Smooth muscle cell (in vitro differentiated cells): ENCODE data around the gene ZDHHC12. TPM values are rescaled to one million over a fixed set of nuclear protein-coding genes. Genes with fewer than 3 reads are reported as not detected.

Source experiments
- DNase-seq: peaks from one replicate; lab custom pipeline; 2025; ENCODE audit not compliant: unreplicated experiment; lab: John Stamatoyannopoulos, UW
- H2AFZ ChIP-seq: fragments of 200-600 bp; sonication (generic); 2 replicates; pipeline ENCODE4 v1.6.0; 2016; ENCODE audit warnings: antibody characterized with exemption, low read depth, mild to moderate bottlenecking
- H3F3A ChIP-seq: fragments of 200-600 bp; sonication (generic); 2 replicates; pipeline ENCODE4 v1.6.0; 2017; ENCODE audit warnings: antibody characterized with exemption, low read depth
- H3K27ac ChIP-seq: fragments of 200-600 bp; sonication (generic); 2 replicates; pipeline ENCODE4 v1.5.1; 2016; ENCODE audit warnings: low read depth, mild to moderate bottlenecking
- H3K27me3 ChIP-seq: fragments of 200-600 bp; sonication (generic); 2 replicates; pipeline ENCODE4 v1.6.1; 2016; ENCODE audit warnings: low read depth, mild to moderate bottlenecking
- H3K36me3 ChIP-seq: fragments of 200-600 bp; sonication (generic); 2 replicates; pipeline ENCODE4 v1.5.1; 2016; ENCODE audit warnings: low read depth
- H3K4me1 ChIP-seq: fragments of 200-600 bp; sonication (generic); 2 replicates; pipeline ENCODE4 v1.5.1; 2016; ENCODE audit warnings: low read depth
- H3K4me2 ChIP-seq: fragments of 200-600 bp; sonication (generic); 2 replicates; pipeline ENCODE4 v1.6.0; 2016; ENCODE audit warnings: mild to moderate bottlenecking
- H3K4me3 ChIP-seq: fragments of 200-600 bp; sonication (generic); 2 replicates; pipeline ENCODE4 v1.5.1; 2016; ENCODE audit warnings: mild to moderate bottlenecking
- H3K79me2 ChIP-seq: fragments of 200-600 bp; sonication (generic); 2 replicates; pipeline ENCODE4 v1.6.0; 2016; ENCODE audit warnings: low read depth, mild to moderate bottlenecking
- H3K9ac ChIP-seq: fragments of 200-600 bp; sonication (generic); 2 replicates; pipeline ENCODE4 v1.6.0; 2016; ENCODE audit warnings: low read depth
- H3K9me3 ChIP-seq: fragments of 200-600 bp; sonication (generic); replicated peaks from 2 replicates; pipeline ENCODE4 v1.5.1; 2016; ENCODE audit warnings: low read depth
- H4K20me1 ChIP-seq: fragments of 200-600 bp; sonication (generic); 2 replicates; pipeline ENCODE4 v1.6.0; 2016; ENCODE audit warnings: low read depth
- CTCF ChIP-seq: fragments of 200-600 bp; sonication (generic); IDR thresholded peaks from 2 replicates; pipeline ENCODE4 v1.5.1; 2017; ENCODE audit warnings: borderline replicate concordance, mild to moderate bottlenecking, antibody characterized with exemption; ENCODE audit not compliant: insufficient read depth, poor library complexity, severe bottlenecking
- WGBS: methylation state at CpG from one replicate; pipeline ENCODE4 v1.1.7; 2016; ENCODE audit warnings: low lambda C conversion rate; 5-methylcytosine and 5-hydroxymethylcytosine counted together
- polyA plus RNA-seq: library from polyadenylated mRNA; unstranded; fragments of >200 nt; fragmentation: Nextera tagmentation; extraction: Ambion mirVana; gene quantifications from 2 replicates; pipeline ENCODE4 v1.2.1, GENCODE V29; 2016
- total RNA-seq: library from RNA; depleted of rRNA; stranded (reverse); fragments of >200 nt; gene quantifications from 2 replicates; pipeline ENCODE4 v1.2.3, GENCODE V29; 2014

Gene ZDHHC12
- total and polyA plus RNA-seq, 2 experiments from 2014 or later, result 20.8 to 31.3 TPM

GRCh38 chr9:128716581-128717254 is 7.2 kb downstream of the ZDHHC12 start:
- Histone ChIP-seq H3K9me3 (no peaks in the 10 kb centered on the region), H3K4me1 (no peaks in the 10 kb centered on the region), H4K20me1 (no peaks in the 10 kb centered on the region), H3K9ac (no peak overlapping the region), H3K27ac (no peak overlapping the region), H3K4me3 (no peak overlapping the region), H2AFZ (no peak overlapping the region), H3K27me3 (no peaks in the 10 kb centered on the region), H3K4me2 (no peak overlapping the region), H3F3A (no peaks in the 10 kb centered on the region), H3K36me3 (no peaks in the 10 kb centered on the region), H3K79me2 (no peaks in the 10 kb centered on the region)
- DNase-seq, result no peak
- no peak for TF ChIP-seq CTCF
- 93% methylated on average over 7 of the region's 7 CpGs for WGBS

GRCh38 chr9:128715436-128715750 is 8.5 kb downstream of the ZDHHC12 start:
- Histone ChIP-seq H3K4me2 (no peak overlapping the region), H3K4me1 (no peaks in the 10 kb centered on the region), H3K27ac (no peak overlapping the region), H3K9me3 (no peaks in the 10 kb centered on the region), H3K4me3 (no peak overlapping the region), H4K20me1 (no peaks in the 10 kb centered on the region), H3K36me3 (no peaks in the 10 kb centered on the region), H3K27me3 (no peaks in the 10 kb centered on the region), H3K79me2 (no peaks in the 10 kb centered on the region), H3F3A (no peaks in the 10 kb centered on the region), H3K9ac (no peak overlapping the region), H2AFZ (no peak overlapping the region)
- DNase-seq, result no peak
- WGBS, result 95% methylated on average over 6 of the region's 6 CpGs
- no peak for TF ChIP-seq CTCF

- Histone ChIP-seq H3K9ac (no peak overlapping the region), H2AFZ (no peak overlapping the region), H4K20me1 (no peaks in the 10 kb centered on the region), H3K4me2 (no peak overlapping the region), H3K36me3 (no peaks in the 10 kb centered on the region), H3F3A (no peaks in the 10 kb centered on the region), H3K4me3 (no peak overlapping the region), H3K27me3 (no peaks in the 10 kb centered on the region), H3K9me3 (no peaks in the 10 kb centered on the region), H3K4me1 (no peaks in the 10 kb centered on the region), H3K27ac (no peak overlapping the region), H3K79me2 (no peaks in the 10 kb centered on the region)
- no peak for TF ChIP-seq CTCF
- 91% methylated on average over 23 of the region's 24 CpGs for WGBS
- DNase-seq, result no peak
Observed at GRCh38 chr9:128714586-128715435, 9.1 kb downstream of the ZDHHC12 start.
